ENCODE measurements around the gene SLC44A1.
A peak's percentile ranks its signal among the peaks of the same experiment; 100 is the strongest.

SLC44A1 gene

DNA sequence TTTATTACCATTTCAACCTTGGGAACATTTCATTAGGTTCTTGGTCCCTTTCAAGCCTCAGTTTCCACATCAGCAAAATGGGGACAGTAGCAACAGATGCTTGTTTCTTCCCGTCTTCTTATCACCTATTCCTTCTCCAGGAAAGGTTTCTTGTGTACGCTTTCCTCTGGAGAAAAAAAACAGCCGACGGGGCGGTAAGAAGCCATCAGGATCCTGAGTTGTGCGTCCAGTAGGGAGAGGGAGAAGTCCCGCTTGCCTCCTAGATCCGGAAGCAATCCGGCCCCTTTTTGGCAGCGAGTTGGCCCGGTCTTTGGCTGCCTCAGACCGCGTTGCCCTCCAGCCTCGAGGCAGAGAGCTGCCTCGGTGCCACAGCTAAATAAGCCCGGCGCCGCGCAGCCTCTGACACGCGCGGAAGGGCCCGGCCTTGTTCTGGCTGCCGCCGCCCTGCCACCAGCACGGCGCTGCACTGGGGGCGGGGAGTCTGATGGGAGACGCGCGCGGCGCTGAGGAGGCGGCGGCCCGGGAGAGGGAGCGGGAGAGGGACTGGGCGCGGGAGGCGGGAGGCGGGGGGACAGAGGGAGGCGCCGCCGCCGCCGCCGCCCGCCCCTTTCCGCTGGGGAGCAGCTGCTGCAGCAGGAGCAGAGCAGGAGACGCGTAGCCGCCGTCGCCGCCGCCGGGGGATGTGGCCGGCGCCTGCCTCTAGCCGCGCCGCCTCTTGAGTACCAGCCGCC lies at the start of gene SLC44A1:
TSS of gene SLC44A1 (plus strand) at position 649 of the 731 bp plus-strand sequence. CDS start 218 bp downstream, outside the sequence.
- no peak for TF ChIP-seq CTCF (IDR thresholded peaks at IDR 0.05)
- Histone ChIP-seq H3K4me3 (peak within 1 kb of the TSS; percentile 85), H3K27ac (peak within 1 kb of the TSS; percentile 83 to 93)
- DNase-seq (ENCODE audit: low spot score) = peak; percentile 97

DNA sequence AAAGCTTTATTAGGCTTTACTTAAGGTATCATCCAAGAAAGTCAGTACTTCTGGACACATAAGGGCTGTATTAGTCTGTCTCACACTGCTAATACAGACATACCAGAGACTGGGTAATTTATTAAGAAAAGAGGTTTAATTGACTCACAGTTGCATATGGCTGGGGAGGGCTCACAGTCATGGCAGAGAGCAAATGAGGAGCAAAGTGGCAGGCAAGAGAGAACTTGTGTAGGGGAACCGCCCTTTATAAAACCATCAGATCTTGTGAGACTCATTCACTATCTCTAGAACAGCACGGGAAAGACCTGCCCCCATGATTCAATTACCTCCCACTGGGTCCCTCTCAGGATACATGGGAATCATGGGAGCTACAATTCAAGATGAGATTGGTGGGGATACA lies 49.2 kb upstream of the SLC44A1 start:
- no peak overlapping the region for H3K4me3 ChIP-seq
- no peak overlapping the region for H3K27ac ChIP-seq
- TF ChIP-seq CTCF (IDR thresholded peaks at IDR 0.05) = no peak
- no peak for DNase-seq (ENCODE audit: low spot score)

- no peak for DNase-seq (ENCODE audit: low spot score)
- no peak overlapping the region for H3K4me3 ChIP-seq
- TF ChIP-seq CTCF (IDR thresholded peaks at IDR 0.05) = no peak
- H3K27ac ChIP-seq = no peak overlapping the region
These were observed 46.4 kb upstream of the SLC44A1 start for GRCh38 chr9:105198023-105198422.

- no peak overlapping the region for H3K4me3 ChIP-seq
- no peak overlapping the region for H3K27ac ChIP-seq
- no peak for TF ChIP-seq CTCF (IDR thresholded peaks at IDR 0.05)
- DNase-seq (ENCODE audit: low spot score) = no peak
These were observed 45.6 kb upstream of the SLC44A1 start for GRCh38 chr9:105198865-105199264.

GRCh38 chr9:105204416-105204815 lies 40.0 kb upstream of the SLC44A1 start:
- TF ChIP-seq CTCF (IDR thresholded peaks at IDR 0.05) = no peak
- Histone ChIP-seq H3K27ac (no peak overlapping the region), H3K4me3 (no peak overlapping the region)
- no peak for DNase-seq (ENCODE audit: low spot score)

- Histone ChIP-seq H3K4me3 (peak overlapping the region; percentile 24), H3K27ac (peak overlapping the region; percentile 81 to 90)
- DNase-seq (ENCODE audit: low spot score) = peak; percentile 82
- TF ChIP-seq CTCF (IDR thresholded peaks at IDR 0.05) = no peak
These were observed 38.5 kb upstream of the SLC44A1 start for GRCh38 chr9:105205787-105206495.

DNA sequence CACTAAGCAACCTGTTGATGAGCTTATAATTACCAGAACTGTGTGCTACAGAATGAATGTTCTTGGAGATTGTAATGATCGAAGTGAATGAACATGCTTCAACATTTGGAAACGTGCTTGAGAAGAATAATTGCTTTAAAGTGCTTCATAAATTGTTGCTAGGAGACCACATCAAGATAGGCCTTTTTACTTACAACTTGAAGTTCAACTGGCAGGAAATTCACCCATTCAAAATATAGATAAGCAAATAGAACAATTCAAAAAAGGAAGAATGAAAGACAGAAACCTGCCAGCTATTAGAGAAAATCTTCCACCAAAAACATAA lies 38.0 kb upstream of the SLC44A1 start:
- no peak for TF ChIP-seq CTCF (IDR thresholded peaks at IDR 0.05)
- no peak for DNase-seq (ENCODE audit: low spot score)
- Histone ChIP-seq H3K27ac (peak overlapping the region; percentile 81 to 90), H3K4me3 (peak overlapping the region; percentile 24)
